Hepatocyte (in vitro differentiated cells): ENCODE data around the gene SAA4.
A peak's percentile ranks its signal among the peaks of the same experiment; 100 is the strongest.

Source experiments
- EZH2 ChIP-seq: fragments of 200-600 bp; sonication (generic); IDR thresholded peaks from 2 replicates; pipeline ENCODE4 v1.6.1; 2016; ENCODE audit warnings: antibody characterized with exemption, mild to moderate bottlenecking, borderline replicate concordance
- EZH2phosphoT487 ChIP-seq: fragments of 200-600 bp; sonication (generic); IDR thresholded peaks from one replicate; pipeline ENCODE4 v1.6.1; 2018; ENCODE audit warnings: antibody characterized with exemption, mild to moderate bottlenecking, low read depth, moderate library complexity; ENCODE audit not compliant: unreplicated experiment, severe bottlenecking
- TF ChIP-seq, protein P1 (sequence below): fragments of 200-600 bp; sonication (generic); IDR thresholded peaks from 2 replicates; pipeline ENCODE4 v1.5.1; 2016; ENCODE audit warnings: antibody characterized with exemption, mild to moderate bottlenecking; ENCODE audit not compliant: poor library complexity

- TF ChIP-seq EZH2, result no peak
- TF ChIP-seq, protein P1, sequence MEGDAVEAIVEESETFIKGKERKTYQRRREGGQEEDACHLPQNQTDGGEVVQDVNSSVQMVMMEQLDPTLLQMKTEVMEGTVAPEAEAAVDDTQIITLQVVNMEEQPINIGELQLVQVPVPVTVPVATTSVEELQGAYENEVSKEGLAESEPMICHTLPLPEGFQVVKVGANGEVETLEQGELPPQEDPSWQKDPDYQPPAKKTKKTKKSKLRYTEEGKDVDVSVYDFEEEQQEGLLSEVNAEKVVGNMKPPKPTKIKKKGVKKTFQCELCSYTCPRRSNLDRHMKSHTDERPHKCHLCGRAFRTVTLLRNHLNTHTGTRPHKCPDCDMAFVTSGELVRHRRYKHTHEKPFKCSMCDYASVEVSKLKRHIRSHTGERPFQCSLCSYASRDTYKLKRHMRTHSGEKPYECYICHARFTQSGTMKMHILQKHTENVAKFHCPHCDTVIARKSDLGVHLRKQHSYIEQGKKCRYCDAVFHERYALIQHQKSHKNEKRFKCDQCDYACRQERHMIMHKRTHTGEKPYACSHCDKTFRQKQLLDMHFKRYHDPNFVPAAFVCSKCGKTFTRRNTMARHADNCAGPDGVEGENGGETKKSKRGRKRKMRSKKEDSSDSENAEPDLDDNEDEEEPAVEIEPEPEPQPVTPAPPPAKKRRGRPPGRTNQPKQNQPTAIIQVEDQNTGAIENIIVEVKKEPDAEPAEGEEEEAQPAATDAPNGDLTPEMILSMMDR, result peak; percentile 35
- TF ChIP-seq EZH2phosphoT487, result no peak
Observed at GRCh38 chr11:18203723-18204122, 32.9 kb downstream of the SAA4 start.
